K562 (cell line): ENCODE measurements around the gene LRRC10B. TPM values are rescaled to one million over a fixed set of nuclear protein-coding genes. Genes with fewer than 3 reads are reported as not detected.

Experiments used
- BCOR ChIP-seq: fragments of 450-650 bp; IDR thresholded peaks from 2 replicates; pipeline ENCODE4 v1.6.1; 2016
- CREBBP ChIP-seq: IDR thresholded peaks from one replicate; pipeline ENCODE4 v1.6.1; 2012; ENCODE audit warnings: low read depth, mild to moderate bottlenecking, control low read depth, inconsistent platforms, low read length
- EZH2 ChIP-seq: IDR thresholded peaks from 2 replicates; pipeline ENCODE4 v1.6.1; 2012; ENCODE audit warnings: low read depth, mild to moderate bottlenecking, inconsistent platforms, low read length, borderline replicate concordance
- GABPB1 ChIP-seq: sonication (generic); formaldehyde crosslinking; IDR thresholded peaks from 2 replicates; pipeline ENCODE4 v1.8.0; 2022; ENCODE audit warnings: mild to moderate bottlenecking, missing genetic modification reagents
- HDAC6 ChIP-seq: IDR thresholded peaks from 2 replicates; pipeline ENCODE4 v1.6.1; 2012; ENCODE audit warnings: low read depth, mild to moderate bottlenecking, control low read depth, inconsistent platforms, low read length, moderate library complexity
- KLF16 ChIP-seq: IDR thresholded peaks from 2 replicates; pipeline ENCODE4 v1.6.1; 2016; ENCODE audit warnings: antibody characterized with exemption
- POLR2A ChIP-seq: fragments of 450-650 bp; conservative IDR thresholded peaks from 2 replicates; pipeline ENCODE4 v1.6.1; 2016
- POLR2AphosphoS2 ChIP-seq: IDR thresholded peaks from 2 replicates; pipeline ENCODE4 v1.6.1; 2012; ENCODE audit warnings: low read length, improper control_type of control experiment
- PRDM10 ChIP-seq: fragments of 450-650 bp; IDR thresholded peaks from 2 replicates; pipeline ENCODE4 v1.6.1; 2018; ENCODE audit not compliant: partially characterized antibody
- RBM14 ChIP-seq: fragments of 200-400 bp; formaldehyde crosslinking; IDR thresholded peaks from 2 replicates; pipeline ENCODE4 v1.6.1; 2018; ENCODE audit warnings: low read depth, mild to moderate bottlenecking, low read length, moderate library complexity, borderline replicate concordance; ENCODE audit not compliant: insufficient read depth
- SMARCB1 ChIP-seq: IDR thresholded peaks from 2 replicates; pipeline ENCODE4 v1.6.1; 2011; ENCODE audit warnings: improper control_type of control experiment, low read depth; ENCODE audit not compliant: insufficient read length
- TAF9B ChIP-seq: fragments of 450-650 bp; IDR thresholded peaks from 2 replicates; pipeline ENCODE4 v1.6.1; 2018; ENCODE audit warnings: mild to moderate bottlenecking; ENCODE audit not compliant: partially characterized antibody
- TBL1XR1 ChIP-seq, 2 experiments: IDR thresholded peaks; 2 replicates each; pipeline ENCODE4 v1.6.1; 2012; ENCODE audit warnings: improper control_type of control experiment in 2 of 2, low read length in 2 of 2, mild to moderate bottlenecking in 1 of 2
- YY1 ChIP-seq, 3 experiments: IDR thresholded peaks; 2 replicates each; pipeline ENCODE4 v1.6.1; 2011; ENCODE audit warnings: low read length in 2 of 3, mild to moderate bottlenecking in 2 of 3, moderate library complexity in 2 of 3, borderline replicate concordance in 1 of 3, control low read depth in 1 of 3, low read depth in 1 of 3; ENCODE audit not compliant: insufficient read depth in 3 of 3, insufficient replicate concordance in 2 of 3, control insufficient read depth in 1 of 3, insufficient read length in 1 of 3; ENCODE audit errors: extremely low read depth in 1 of 3
- ZFPM2 ChIP-seq: fragments of 250-450 bp; sonication (Bioruptor Pico); IDR thresholded peaks from 2 replicates; pipeline ENCODE4 v1.5.1; 2022; ENCODE audit warnings: mild to moderate bottlenecking
- ZNF133 ChIP-seq: fragments of 250-450 bp; sonication (Bioruptor Pico); IDR thresholded peaks from 2 replicates; pipeline ENCODE4 v1.4.0; 2020; ENCODE audit warnings: mild to moderate bottlenecking
- ZNF217 ChIP-seq: sonication (generic); formaldehyde crosslinking; IDR thresholded peaks from 2 replicates; pipeline ENCODE4 v1.8.0; 2022; ENCODE audit warnings: mild to moderate bottlenecking, missing genetic modification reagents
- ZNF444 ChIP-seq: fragments of 250-450 bp; sonication (Bioruptor Pico); IDR thresholded peaks from 2 replicates; pipeline ENCODE4 v1.4.0; 2020; ENCODE audit warnings: mild to moderate bottlenecking, moderate library complexity
- polyA plus RNA-seq, 8 experiments: library from polyadenylated mRNA; depleted of rRNA in 4 of 8; stranded (reverse) in 5 of 8; unstranded in 3 of 8; fragments of >200 nt; fragmentation: Nextera tagmentation in 2 of 8; fragmentation: Illumina TruSeq in 1 of 8; extraction: Ambion mirVana in 2 of 8; extraction: Trizol in 1 of 8; gene quantifications; 2 replicates each; pipeline versions ENCODE4 v1.2.1 to v1.2.3, GENCODE V29; 2011 to 2014; ENCODE audit warnings: inconsistent platforms in 1 of 8, missing spikeins in 1 of 8
- total RNA-seq, 7 experiments: library from RNA; depleted of rRNA in 6 of 7; stranded (reverse); fragments of >200 nt in 6 of 7; fragmentation: Illumina TruSeq in 2 of 7; extraction: Trizol in 2 of 7; gene quantifications; 2 replicates each; pipeline versions ENCODE4 v1.2.1 to v1.2.3, GENCODE V29; 2011 to 2021; ENCODE audit warnings: low replicate concordance in 1 of 7
- TF ChIP-seq, protein P1 (sequence below), 2 experiments: fragments of 250-450 bp in 1 of 2; fragments of 450-650 bp in 1 of 2; sonication (Bioruptor Pico) in 1 of 2; IDR thresholded peaks; 2 replicates each; pipeline versions ENCODE4 v1.6.1 to v1.8.0; 2016 to 2021; ENCODE audit warnings: mild to moderate bottlenecking in 2 of 2, moderate library complexity in 2 of 2, missing compliant biosample characterization in 1 of 2, missing genetic modification characterization in 1 of 2
- TF ChIP-seq, protein P2 (sequence below): sonication (generic); formaldehyde crosslinking; IDR thresholded peaks from 2 replicates; pipeline ENCODE4 v1.8.0; 2022; ENCODE audit warnings: mild to moderate bottlenecking, missing genetic modification reagents

Gene LRRC10B
- total and polyA plus RNA-seq, 9 of the 15 experiments (the other 6 are each of a cell fraction or from before 2014, with no cell fraction given), result 0.11 TPM; not detected in 8

- TF ChIP-seq PRDM10, result no peak
- no peak for TF ChIP-seq CREBBP
- no peak for TF ChIP-seq RBM14
- TF ChIP-seq ZFPM2 (CRISPR knock-in tag), result no peak
- TF ChIP-seq, protein P1, sequence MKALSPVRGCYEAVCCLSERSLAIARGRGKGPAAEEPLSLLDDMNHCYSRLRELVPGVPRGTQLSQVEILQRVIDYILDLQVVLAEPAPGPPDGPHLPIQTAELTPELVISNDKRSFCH (CRISPR knock-in tag; IDR thresholded peaks at IDR 0.05), result no peak
- TF ChIP-seq, protein P1 (tag; IDR thresholded peaks at IDR 0.05), result no peak
- TF ChIP-seq, protein P2, sequence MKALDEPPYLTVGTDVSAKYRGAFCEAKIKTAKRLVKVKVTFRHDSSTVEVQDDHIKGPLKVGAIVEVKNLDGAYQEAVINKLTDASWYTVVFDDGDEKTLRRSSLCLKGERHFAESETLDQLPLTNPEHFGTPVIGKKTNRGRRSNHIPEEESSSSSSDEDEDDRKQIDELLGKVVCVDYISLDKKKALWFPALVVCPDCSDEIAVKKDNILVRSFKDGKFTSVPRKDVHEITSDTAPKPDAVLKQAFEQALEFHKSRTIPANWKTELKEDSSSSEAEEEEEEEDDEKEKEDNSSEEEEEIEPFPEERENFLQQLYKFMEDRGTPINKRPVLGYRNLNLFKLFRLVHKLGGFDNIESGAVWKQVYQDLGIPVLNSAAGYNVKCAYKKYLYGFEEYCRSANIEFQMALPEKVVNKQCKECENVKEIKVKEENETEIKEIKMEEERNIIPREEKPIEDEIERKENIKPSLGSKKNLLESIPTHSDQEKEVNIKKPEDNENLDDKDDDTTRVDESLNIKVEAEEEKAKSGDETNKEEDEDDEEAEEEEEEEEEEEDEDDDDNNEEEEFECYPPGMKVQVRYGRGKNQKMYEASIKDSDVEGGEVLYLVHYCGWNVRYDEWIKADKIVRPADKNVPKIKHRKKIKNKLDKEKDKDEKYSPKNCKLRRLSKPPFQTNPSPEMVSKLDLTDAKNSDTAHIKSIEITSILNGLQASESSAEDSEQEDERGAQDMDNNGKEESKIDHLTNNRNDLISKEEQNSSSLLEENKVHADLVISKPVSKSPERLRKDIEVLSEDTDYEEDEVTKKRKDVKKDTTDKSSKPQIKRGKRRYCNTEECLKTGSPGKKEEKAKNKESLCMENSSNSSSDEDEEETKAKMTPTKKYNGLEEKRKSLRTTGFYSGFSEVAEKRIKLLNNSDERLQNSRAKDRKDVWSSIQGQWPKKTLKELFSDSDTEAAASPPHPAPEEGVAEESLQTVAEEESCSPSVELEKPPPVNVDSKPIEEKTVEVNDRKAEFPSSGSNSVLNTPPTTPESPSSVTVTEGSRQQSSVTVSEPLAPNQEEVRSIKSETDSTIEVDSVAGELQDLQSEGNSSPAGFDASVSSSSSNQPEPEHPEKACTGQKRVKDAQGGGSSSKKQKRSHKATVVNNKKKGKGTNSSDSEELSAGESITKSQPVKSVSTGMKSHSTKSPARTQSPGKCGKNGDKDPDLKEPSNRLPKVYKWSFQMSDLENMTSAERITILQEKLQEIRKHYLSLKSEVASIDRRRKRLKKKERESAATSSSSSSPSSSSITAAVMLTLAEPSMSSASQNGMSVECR, result no peak
- peak; percentile 39; the same call in 1 of the 2 replicates for TF ChIP-seq GABPB1 (CRISPR knock-in tag)
- TF ChIP-seq POLR2AphosphoS2, result no peak
- peak; percentile 97 for TF ChIP-seq POLR2A
- no peak for TF ChIP-seq EZH2
- TF ChIP-seq ZNF444 (CRISPR knock-in tag), result no peak
- TF ChIP-seq TAF9B, result peak; percentile 51
- TF ChIP-seq KLF16, result no peak
- no peak for TF ChIP-seq ZNF217 (CRISPR knock-in tag)
- TF ChIP-seq TBL1XR1 (IDR thresholded peaks at IDR 0.05; ENCODE audit: low read length in 2 of 2), result no peak
- no peak for TF ChIP-seq SMARCB1
- no peak for TF ChIP-seq HDAC6
- TF ChIP-seq BCOR, result no peak
- peak in 1 of 3 experiments; percentile 21 for TF ChIP-seq YY1 (IDR thresholded peaks at IDR 0.05; ENCODE audit: borderline replicate concordance in 1 of 3, control insufficient read depth in 1 of 3, extremely low read depth in 1 of 3, insufficient read depth in 3 of 3, insufficient read length in 1 of 3, insufficient replicate concordance in 2 of 3, low read depth in 1 of 3, low read length in 2 of 3)
- TF ChIP-seq ZNF133 (CRISPR knock-in tag), result no peak
These were observed 9.7 kb upstream of the LRRC10B start (continued) for GRCh38 chr11:61498767-61499341.
